ENCODE results near the gene MRGPRF.

- TF ChIP-seq CTCF (IDR thresholded peaks at IDR 0.05) (no peak), POLR2A (IDR thresholded peaks at IDR 0.05) (no peak)
Measured at GRCh38 chr11:69024509-69024908, 11.5 kb upstream of the MRGPRF start.
